GM12878 (cell line): Measurements from ENCODE around the gene KCTD16.

Experiments used
- DPF2 ChIP-seq: fragments of 450-650 bp; IDR thresholded peaks from 2 replicates; pipeline ENCODE4 v1.6.1; 2017; ENCODE audit warnings: mild to moderate bottlenecking
- EP300 ChIP-seq, 2 experiments: fragments of 150-350 bp in 1 of 2; IDR thresholded peaks; 2 replicates each; pipeline ENCODE4 v1.6.1; 2011 to 2012; ENCODE audit warnings: low read depth in 2 of 2, low read length in 2 of 2, borderline replicate concordance in 1 of 2, improper control_type of control experiment in 1 of 2, inconsistent platforms in 1 of 2; ENCODE audit not compliant: control insufficient read depth in 1 of 2
- MXI1 ChIP-seq: fragments of 150-350 bp; IDR thresholded peaks from 2 replicates; pipeline ENCODE4 v1.6.1; 2011; ENCODE audit warnings: low read depth, mild to moderate bottlenecking, inconsistent platforms, low read length, improper control_type of control experiment
- POLR2AphosphoS5 ChIP-seq: IDR thresholded peaks from 2 replicates; pipeline ENCODE4 v1.6.1; 2011; ENCODE audit warnings: mild to moderate bottlenecking, low read length, inconsistent platforms
- SP1 ChIP-seq: IDR thresholded peaks from one replicate; pipeline ENCODE4 v1.6.1; 2011; ENCODE audit warnings: low read depth, low read length
- SUPT20H ChIP-seq: IDR thresholded peaks from 2 replicates; pipeline ENCODE4 v1.6.1; 2011; ENCODE audit warnings: low read depth, mild to moderate bottlenecking, low read length, moderate library complexity, borderline replicate concordance; ENCODE audit not compliant: control insufficient read depth
- TAF1 ChIP-seq: IDR thresholded peaks from 2 replicates; pipeline ENCODE4 v1.6.1; 2011; ENCODE audit warnings: mild to moderate bottlenecking, low read depth, low read length, borderline replicate concordance
- YBX1 ChIP-seq: fragments of 450-650 bp; IDR thresholded peaks from 2 replicates; pipeline ENCODE4 v1.6.1; 2016; ENCODE audit warnings: antibody characterized with exemption
- TF ChIP-seq, protein P1 (sequence below), 3 experiments: IDR thresholded peaks in 2 of 3; conservative IDR thresholded peaks in 1 of 3; 2 replicates each; pipeline ENCODE4 v1.5.1; 2011; ENCODE audit warnings: low read depth in 3 of 3, low read length in 3 of 3, mild to moderate bottlenecking in 3 of 3, control low read depth in 2 of 3, moderate library complexity in 2 of 3, inconsistent platforms in 1 of 3, mixed read lengths in 1 of 3; ENCODE audit not compliant: control insufficient read depth in 2 of 3, insufficient read depth in 1 of 3; ENCODE audit errors: extremely low read depth in 1 of 3
- TF ChIP-seq, protein P2 (sequence below): fragments of 450-650 bp; IDR thresholded peaks from 2 replicates; pipeline ENCODE4 v1.6.1; 2014; ENCODE audit warnings: mild to moderate bottlenecking

DNA sequence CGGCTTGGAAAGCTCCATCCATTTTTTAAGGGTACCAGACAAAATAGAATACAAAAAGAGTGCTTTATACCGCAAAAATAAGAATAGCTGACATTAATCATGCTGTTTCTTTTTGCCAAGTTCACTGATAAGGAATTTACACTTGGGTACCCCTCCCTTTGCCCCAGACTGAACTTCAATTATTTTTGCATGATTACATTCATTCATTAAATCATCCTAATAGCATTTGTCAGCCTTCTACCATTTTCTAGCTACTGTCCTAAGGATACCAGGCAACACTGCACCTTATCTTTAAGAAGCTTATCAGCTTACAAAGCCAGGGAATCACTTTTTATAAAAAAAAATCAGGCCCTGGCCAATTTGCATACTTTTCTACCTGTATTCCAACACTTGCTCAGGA is 48.6 kb upstream of the KCTD16 start:
- no peak for TF ChIP-seq SP1
- TF ChIP-seq, protein P1, sequence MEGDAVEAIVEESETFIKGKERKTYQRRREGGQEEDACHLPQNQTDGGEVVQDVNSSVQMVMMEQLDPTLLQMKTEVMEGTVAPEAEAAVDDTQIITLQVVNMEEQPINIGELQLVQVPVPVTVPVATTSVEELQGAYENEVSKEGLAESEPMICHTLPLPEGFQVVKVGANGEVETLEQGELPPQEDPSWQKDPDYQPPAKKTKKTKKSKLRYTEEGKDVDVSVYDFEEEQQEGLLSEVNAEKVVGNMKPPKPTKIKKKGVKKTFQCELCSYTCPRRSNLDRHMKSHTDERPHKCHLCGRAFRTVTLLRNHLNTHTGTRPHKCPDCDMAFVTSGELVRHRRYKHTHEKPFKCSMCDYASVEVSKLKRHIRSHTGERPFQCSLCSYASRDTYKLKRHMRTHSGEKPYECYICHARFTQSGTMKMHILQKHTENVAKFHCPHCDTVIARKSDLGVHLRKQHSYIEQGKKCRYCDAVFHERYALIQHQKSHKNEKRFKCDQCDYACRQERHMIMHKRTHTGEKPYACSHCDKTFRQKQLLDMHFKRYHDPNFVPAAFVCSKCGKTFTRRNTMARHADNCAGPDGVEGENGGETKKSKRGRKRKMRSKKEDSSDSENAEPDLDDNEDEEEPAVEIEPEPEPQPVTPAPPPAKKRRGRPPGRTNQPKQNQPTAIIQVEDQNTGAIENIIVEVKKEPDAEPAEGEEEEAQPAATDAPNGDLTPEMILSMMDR (IDR thresholded peaks at IDR 0.05 in 2 of 3, conservative IDR thresholded peaks at IDR 0.05 in 1 of 3; ENCODE audit: control insufficient read depth in 2 of 3, extremely low read depth in 1 of 3, insufficient read depth in 1 of 3, low read depth in 3 of 3, low read length in 3 of 3), result no peak
- no peak for TF ChIP-seq TAF1
- TF ChIP-seq DPF2, result no peak
- TF ChIP-seq POLR2AphosphoS5, result no peak
- TF ChIP-seq, protein P2, sequence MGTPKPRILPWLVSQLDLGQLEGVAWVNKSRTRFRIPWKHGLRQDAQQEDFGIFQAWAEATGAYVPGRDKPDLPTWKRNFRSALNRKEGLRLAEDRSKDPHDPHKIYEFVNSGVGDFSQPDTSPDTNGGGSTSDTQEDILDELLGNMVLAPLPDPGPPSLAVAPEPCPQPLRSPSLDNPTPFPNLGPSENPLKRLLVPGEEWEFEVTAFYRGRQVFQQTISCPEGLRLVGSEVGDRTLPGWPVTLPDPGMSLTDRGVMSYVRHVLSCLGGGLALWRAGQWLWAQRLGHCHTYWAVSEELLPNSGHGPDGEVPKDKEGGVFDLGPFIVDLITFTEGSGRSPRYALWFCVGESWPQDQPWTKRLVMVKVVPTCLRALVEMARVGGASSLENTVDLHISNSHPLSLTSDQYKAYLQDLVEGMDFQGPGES, result no peak
- TF ChIP-seq MXI1, result no peak
- no peak for TF ChIP-seq EP300 (IDR thresholded peaks at IDR 0.05; ENCODE audit: borderline replicate concordance in 1 of 2, control insufficient read depth in 1 of 2, low read depth in 2 of 2, low read length in 2 of 2)
- TF ChIP-seq SUPT20H, result no peak
- TF ChIP-seq YBX1, result no peak
